ENCODE results near the gene SNAPC1. TPM values are rescaled to one million over a fixed set of nuclear protein-coding genes. Genes with fewer than 3 reads are reported as not detected.

The SNAPC1 gene
- total and polyA plus RNA-seq, 9 of the 15 experiments (the other 6 are each of a cell fraction or from before 2014, with no cell fraction given): 3.7 to 9.0 (median 7.9) TPM

- H3K9ac ChIP-seq (ENCODE audit: insufficient read depth in 1 of 2, low read depth in 2 of 2, low read length in 2 of 2): no peak overlapping the region
Measured at GRCh38 chr14:61720741-61721140, 41.5 kb upstream of the SNAPC1 start.

More at GRCh38 chr14:61720741-61721140, 41.5 kb upstream of the SNAPC1 start:
- Histone ChIP-seq H2AFZ (ENCODE audit: low read depth, low read length) (no peak overlapping the region), H3K4me1 (replicated peaks in 1 of 2; ENCODE audit: control insufficient read depth in 2 of 2, insufficient read depth in 2 of 2, low read length in 2 of 2) (no peaks in the 10 kb centered on the region; a peak in 3 of 5 replicates), H3K27ac (ENCODE audit: extremely low read depth, low read depth, low read length) (no peak overlapping the region), H4K20me1 (replicated peaks; ENCODE audit: control insufficient read depth, insufficient read depth, low read length) (peaks cover 4% of the 10 kb centered on the region; the same call in 1 of the 2 replicates), H3K4me3 (no peak overlapping the region), H3K36me3 (ENCODE audit: control insufficient read depth, insufficient read depth, low read length) (peaks cover 39% of the 10 kb centered on the region; the same call in 2 of the 3 replicates), H3K9me3 (replicated peaks; ENCODE audit: control insufficient read depth, insufficient read depth, low read depth, low read length) (no peaks in the 10 kb centered on the region), H3K79me2 (ENCODE audit: control insufficient read depth, insufficient read depth, low read length) (peaks cover 54% of the 10 kb centered on the region), H3K27me3 (ENCODE audit: control insufficient read depth in 2 of 2, insufficient read depth in 2 of 2, low read length in 2 of 2) (no peaks in the 10 kb centered on the region), H3K9me1 (ENCODE audit: control insufficient read depth, insufficient read depth, low read length) (no peaks in the 10 kb centered on the region), H3K4me2 (ENCODE audit: insufficient read depth, low read length) (no peak overlapping the region)
- intact Hi-C loops (cut with micrococcal nuclease) (no loop called here), in situ Hi-C loops (cut with MboI) (no loop called here)
- ChIA-PET CTCF (ENCODE audit: low intra/inter-chr PET ratio) (no interaction called here), POLR2A (interaction anchor here (0.6 to 1.5 kb wide), 2 partner anchors 9 to 41 kb away, joined by 3 read pairs; partner anchors contain the start of gene SNAPC1)
- 62% methylated on average over 5 of the region's 6 CpGs for WGBS (ENCODE audit: insufficient coverage, low coverage, missing lambda C conversion rate)
- DNase-seq (ENCODE audit: extremely low read depth in 1 of 4, low spot score in 3 of 4) (no peak), ATAC-seq (no peak), FAIRE-seq (no peak)
- no peak for TF ChIP-seq TSHZ1 (CRISPR knock-in tag; IDR thresholded peaks at IDR 0.05)
- no peak for TF ChIP-seq RBM25 (IDR thresholded peaks at IDR 0.05; ENCODE audit: low read depth, low read length, severe bottlenecking)
- TF ChIP-seq NFRKB (IDR thresholded peaks at IDR 0.05; ENCODE audit: low read depth): no peak
- no peak for TF ChIP-seq NR3C1 (CRISPR knock-in tag; IDR thresholded peaks at IDR 0.05)
- TF ChIP-seq ZNF511 (CRISPR knock-in tag; IDR thresholded peaks at IDR 0.05): no peak
- TF ChIP-seq BACH1 (tag; IDR thresholded peaks at IDR 0.05): no peak
- TF ChIP-seq MAFF (IDR thresholded peaks at IDR 0.05; ENCODE audit: low read length): no peak
- no peak for TF ChIP-seq MAZ (CRISPR knock-in tag; conservative IDR thresholded peaks at IDR 0.05 in 1 of 2, IDR thresholded peaks at IDR 0.05 in 1 of 2)
- no TSS peak for BruUV-seq (replicated peaks)

Measured in K562 (cell line).